NCI-H2029 (cell line): ENCODE data around the gene GUCY2F.
A peak's percentile ranks its signal among the peaks of the same experiment; 100 is the strongest.

Experiments used
- DNase-seq: peaks from one replicate; lab custom pipeline; 2025; lab: John Stamatoyannopoulos, UW

GUCY2F gene

DNA sequence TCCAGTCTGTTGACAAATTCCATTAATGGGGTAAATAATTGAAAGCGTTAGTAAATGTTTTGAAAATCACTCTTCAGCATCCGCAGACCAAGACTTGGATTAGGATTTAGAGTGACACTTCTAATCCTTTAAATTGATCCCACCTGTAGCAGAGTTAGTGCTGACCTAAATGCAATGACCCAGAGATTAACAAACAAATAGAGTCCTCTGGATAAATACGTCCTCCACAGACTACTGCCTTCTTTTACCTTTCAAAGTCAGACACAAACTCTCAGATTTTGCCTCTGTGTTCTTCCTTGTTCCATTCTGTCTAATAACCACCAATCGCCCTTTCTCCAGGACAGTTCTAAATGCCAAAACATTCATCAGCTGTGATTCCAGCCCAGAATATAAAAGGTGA is at the start of gene GUCY2F:
TSS of gene GUCY2F (minus strand) at position 101 of the 400 bp plus-strand sequence. CDS start 6,150 bp downstream, outside the sequence.
- no peak for DNase-seq

DNA sequence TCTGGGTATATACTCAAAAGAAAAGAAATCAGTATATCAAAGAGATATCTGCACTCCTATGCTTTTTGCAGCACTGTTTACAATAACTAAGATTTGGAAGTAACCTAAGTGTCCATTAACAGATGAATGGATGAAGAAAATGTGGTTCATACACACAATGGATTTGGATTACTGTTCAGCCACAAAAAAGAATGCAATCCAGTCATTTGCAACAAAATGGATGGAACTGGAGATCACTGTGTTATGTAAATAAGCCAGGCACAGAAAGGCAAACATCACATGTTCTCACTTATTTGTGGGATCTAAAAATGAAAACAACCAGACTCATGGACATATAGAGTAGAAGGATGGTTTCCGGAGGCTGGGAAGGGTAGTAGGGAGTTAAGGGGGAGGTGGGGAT is 37.1 kb upstream of the GUCY2F start:
- DNase-seq, result no peak

DNA sequence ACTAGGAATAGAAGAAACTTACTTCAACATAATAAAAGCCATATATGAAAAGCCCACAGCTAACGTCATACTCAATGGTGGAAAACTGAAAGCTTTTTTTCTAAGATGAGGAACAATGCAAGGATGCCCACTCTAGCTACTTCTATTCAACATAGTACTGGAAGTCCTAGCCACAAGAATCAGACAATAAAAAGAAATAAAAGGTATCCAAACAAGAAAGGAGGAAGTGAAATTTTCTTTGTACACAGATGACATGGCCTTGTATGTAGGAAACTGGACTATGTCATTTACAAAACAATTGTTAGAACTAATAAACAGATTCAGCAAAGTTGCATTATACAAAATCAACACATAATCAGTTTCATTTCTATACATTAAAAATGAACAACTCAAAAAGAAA is 29.2 kb upstream of the GUCY2F start:
- DNase-seq, result no peak

DNA sequence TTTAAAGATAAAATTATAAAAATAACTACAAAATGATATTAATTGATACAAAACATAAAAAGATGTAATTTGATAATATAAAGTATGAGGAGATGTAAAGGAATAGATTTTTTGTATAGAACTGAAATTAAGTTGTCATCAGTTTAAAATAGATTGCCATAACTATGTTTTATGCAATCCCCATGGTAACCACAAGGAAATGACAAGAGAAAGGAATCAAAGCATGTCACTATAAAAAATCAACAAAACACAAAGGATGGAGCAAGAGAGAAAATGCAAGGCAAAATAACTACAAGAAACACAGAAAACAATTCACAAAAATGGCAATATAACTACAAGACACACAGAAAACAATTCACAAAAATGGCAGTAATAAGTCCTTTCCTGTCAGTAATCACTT is 27.0 kb upstream of the GUCY2F start:
- no peak for DNase-seq

DNA sequence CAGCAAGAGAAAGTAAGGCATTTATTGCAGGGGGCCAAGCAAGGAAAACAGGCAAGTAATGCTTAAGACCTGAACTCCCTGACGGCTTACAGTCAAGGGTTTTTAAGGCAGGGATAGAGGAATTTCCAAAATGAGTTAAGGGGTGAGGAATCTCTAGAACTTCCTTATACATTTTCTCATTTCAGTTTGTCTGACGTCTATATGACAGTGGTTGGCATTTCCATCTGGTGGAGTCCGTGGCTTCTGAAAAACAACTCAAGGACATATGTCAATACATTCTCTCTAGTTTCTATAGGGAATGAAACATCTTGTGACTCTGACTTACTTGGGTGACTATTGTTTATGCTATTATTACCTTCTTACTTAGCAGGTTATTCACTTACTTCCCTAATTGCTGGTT is 19.3 kb upstream of the GUCY2F start:
- DNase-seq, result no peak

DNA sequence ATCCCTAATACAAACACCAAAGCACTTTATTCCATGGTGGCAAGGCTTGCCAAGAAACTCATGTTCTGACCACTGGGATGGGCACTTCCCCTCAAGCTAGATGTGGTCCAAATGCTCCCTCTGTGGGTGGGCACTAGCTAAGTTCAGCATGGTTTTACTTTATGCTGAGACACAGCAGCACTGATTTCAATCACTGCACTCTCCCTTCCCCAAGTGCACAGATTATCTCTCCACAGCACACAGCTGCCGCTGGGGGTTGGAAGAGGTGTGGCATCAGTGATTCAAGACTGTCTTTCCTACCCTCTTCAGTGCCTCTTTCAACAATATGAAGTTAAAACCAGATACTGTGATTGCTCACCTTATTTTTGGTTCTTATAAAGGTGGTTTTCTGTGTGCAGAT is 16.5 kb upstream of the GUCY2F start:
- no peak for DNase-seq

DNA sequence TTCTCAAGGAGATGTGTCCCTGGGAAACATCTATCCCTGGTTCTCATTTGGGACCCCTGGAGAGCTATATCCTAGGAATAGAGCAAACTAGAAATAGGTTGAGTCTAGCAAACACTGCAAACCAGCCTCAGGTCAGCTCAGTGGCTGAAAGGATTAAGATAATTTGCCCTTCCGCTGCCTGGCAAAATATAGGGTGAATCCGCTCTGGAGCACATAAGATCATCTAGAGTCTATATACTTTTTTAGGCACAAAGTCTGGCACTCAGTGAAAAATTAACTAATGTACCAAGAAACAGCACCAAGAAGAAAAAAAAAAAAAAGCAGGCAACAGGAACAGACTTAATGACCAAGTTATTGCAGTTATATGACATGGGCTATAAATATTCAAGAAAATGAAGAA is 7.3 kb upstream of the GUCY2F start:
- no peak for DNase-seq

DNA sequence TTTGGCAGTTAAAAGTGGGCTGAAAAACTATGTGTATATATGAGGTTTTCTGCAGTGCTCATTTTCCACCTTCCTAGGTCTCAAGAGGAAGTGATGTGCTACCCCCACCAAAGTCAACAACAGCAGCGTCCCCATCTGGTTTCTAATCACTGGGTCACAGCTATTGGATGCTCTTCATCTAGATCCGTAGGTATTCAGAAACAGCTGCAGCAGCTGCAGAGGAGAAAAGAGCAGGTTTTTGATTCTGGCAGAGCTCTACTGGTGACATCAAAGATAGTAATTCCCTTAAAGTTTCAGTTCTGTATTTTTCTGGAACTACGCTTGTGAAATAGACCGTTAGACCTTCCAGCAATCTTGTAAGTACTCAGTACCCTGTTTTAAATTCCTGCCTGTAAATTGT is 5.8 kb upstream of the GUCY2F start:
- no peak for DNase-seq

DNA sequence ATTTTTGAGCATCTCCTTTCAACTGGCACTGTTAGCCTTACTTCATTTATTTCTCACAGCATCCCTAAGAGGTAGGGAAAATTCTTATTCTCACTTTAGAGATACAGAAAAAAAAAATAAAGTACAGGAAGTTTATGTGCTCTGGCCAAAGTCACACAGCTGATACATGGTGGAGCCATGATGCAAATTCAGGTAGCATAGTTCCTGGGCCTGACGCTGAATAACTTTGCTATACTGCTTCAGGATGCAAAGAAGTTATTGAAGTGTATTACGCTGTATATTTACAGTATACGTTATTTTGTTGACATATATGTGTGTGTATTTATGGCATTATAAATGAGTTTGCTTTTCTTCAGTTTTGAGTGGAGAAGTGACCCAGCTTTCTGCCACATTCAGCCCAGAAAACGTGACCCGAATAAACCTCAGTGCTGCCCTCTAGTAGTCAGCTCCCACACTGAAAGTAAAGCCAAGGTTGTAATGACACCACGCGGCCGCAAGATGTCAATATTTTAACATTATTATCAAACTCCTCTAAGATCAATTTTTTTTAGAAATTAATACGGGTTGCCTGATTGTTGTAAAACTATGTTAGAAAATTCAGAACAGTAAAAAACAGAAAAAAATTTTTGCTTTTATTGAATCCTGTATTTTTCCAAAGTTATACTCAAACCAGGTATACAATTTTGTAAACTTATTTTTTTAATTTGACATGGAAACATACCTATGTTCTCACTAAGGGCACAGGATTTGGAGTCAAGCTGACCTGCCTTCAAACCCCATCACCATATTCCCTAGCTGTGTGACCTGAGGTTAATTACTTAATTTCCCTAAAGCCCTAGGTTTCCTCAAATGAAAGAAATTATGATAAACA is 3.8 kb upstream of the GUCY2F start:
- peak; percentile 2 for DNase-seq

DNA sequence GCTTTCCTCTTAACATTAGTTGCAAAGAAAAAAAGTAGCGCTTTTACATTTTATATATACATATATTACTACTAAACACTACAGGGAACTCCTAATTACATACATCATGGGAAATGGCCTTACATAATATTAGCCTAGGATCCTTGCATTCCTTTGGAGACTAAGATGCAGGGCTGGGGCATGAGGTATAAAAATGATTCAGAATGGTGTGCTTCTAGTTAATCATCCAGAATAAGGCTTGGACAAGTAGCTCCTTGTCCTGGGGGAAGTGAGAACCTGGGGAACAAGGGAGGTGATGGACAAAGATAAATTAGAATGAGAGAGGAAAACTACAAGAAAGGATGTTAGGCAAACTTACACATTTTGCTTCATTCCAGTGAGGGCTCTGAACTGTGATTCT is 3.0 kb upstream of the GUCY2F start:
- no peak for DNase-seq

DNA sequence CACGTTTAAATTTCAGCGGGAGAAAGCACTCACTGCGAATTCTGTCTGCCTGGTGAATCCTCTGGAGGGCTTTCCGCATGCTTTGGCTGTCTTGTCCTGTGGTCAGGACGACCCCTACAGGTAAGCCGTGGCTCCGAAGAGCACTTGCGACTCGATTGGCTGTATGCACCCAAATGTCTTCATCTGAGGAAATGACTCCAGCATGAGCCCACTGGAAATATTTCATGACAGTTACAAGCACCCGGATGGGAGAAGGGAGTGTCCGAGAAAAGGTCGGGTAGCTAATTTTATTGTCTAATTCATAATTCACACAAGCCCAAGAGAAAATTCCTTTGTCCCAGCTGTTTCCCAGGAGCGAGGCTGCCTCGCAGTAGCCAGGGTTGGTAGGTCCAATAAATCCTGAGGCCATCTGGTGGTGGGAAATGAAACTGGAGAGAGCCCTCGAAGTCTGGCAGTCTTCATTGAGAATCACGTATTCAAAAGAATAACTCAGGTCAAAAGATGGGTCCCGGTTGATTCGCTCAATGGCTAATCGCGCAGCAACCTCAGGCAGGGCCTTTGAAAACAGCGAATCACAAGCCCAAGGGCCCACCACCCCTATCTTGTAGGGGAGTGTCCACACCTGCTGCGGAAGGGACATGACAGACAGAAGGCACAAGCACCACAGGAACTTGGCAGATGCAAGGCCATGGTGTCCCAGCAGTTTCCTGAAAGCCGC is 6.6 kb downstream of the GUCY2F start:
- DNase-seq, result no peak

DNA sequence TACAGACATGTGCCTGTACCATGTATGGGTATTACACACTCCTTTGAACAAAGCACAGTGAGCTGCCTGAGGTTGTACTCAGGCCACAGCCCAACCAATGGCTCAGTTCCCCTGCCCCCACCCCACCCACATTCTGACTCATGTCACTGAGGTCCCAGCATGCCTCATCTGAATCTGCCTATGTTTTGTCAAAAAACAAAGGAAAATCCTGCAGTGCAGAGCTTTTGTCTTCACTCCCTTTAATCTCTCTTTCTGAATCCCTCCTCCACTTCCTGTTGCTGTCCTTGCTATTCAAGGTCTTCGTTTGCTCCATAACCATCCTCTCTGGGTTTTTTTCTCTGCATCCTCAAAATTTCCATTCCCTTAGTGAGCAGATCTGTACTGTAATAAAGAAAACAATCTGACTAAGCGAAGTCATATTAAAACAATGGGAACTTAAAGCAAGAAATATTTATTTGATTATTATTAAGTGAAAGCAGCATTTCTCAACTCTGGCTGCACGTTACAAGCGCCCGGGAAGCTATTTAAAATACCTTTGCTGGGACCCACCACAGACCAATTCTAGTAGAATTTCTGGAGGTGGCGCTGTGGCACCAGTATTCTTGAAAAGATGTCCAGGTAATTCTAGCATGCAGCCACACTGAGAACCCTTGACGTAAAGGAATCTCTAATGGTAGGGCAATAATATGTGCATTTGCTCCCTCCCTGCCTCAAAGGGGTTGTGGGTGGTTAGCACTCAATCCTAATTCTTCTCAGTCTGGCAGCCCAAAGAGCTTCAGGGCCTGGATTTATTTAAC is 8.7 kb downstream of the GUCY2F start:
- no peak for DNase-seq

DNA sequence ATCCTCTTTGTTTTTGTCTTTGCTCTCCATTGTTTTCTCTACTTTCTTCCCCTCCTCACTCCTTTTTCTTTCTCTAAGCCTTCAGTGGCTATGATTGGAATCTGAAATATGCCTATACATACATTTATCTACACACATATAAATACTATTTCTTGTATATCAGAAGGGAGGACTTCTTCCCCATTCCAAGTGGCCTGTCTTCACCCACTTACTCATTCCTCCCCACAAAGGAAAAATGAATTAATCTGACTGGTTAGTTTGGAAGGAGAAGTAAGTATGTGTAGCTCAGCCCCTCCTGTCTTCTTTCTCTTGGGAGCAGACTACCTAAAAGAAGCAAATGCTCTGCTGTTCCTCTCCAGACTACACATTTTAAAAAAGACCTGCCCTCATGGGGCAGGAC is 17.7 kb downstream of the GUCY2F start:
- no peak for DNase-seq

DNA sequence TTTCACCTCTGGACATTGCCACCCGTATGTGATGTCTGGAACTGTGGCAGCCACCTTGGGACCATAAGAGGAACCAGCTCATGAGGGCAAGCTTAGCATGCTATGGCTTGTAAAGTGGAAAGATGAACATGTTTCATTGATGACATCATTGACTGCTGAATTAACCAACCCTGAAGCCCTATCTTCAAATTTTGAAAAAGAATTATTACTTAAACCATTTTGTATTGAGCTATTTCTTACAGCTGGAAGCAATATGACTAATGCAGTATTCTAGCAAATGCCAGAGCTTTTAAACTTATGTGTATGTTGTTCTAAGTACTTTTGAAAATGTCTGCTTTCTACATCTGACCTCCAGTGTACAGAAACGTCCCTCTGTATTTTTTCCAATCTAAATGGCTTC is 18.1 kb downstream of the GUCY2F start:
- no peak for DNase-seq

DNA sequence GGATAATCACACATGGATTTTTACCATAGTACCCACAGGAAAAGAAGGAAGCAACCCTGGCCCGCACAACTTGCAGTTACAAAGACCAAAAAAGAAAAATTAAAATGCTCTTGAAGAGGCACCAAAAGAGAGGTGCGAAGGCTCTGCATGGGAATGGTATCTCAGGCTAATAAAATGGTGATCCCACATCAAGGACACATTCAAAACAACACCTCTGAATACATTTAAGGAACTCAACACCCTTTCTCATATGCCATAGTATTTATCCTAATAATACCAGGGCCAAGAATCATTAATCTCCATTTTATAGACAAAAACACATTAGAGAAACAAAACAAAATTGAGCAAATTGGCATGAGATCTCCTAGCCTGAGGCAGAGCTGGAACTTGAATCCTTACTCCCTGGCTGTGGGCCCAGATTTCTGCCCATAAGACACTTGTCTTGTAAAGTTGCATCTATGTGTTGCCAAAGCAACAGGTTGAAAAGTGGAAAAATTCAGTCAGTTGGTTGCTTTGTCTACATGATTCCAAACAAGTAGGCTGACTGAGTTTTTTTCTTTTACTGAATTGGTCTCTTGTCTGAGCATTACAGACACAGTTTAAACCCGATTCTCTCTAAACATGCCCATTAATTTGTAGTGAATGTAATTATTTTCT is 33.5 kb downstream of the GUCY2F start:
- DNase-seq, result no peak

DNA sequence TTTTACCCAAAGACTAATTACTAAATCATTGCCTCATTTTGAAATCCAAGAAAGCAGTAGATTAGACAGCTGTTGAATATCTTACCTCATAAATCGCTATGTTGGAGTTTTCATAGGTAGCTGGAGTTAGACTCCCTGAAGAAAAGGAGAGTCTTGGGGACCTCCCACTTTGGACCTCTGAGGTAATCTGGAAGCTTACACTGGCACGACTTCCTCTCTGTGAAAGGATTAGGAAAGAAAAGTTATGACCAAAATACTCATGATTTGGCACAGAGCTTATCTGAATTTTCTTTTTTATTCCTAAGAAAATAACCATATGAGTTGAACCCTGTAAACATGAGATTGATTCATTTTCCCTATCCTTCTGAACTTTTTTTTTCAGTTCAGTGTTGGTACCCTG is 40.6 kb downstream of the GUCY2F start:
- DNase-seq, result no peak

DNA sequence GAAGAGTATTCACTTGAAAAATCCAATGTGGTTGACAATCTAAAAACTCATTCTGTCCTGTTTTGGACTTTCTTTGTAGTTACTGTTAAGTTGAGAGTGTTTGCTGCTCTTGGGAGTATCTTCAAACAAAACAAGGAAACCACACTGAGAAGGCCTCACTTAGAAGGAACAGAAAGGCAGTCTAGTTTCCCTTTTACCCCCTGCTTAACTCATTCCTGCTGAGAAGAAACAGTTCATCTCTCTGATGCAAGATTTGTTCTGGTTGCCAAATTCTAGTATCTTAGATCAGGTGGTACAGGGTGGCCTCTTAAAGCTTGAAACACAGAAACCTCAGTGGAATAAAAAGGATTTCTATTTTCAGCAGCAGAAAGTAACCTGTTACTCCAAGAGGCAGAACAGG is 41.4 kb downstream of the GUCY2F start:
- no peak for DNase-seq

DNA sequence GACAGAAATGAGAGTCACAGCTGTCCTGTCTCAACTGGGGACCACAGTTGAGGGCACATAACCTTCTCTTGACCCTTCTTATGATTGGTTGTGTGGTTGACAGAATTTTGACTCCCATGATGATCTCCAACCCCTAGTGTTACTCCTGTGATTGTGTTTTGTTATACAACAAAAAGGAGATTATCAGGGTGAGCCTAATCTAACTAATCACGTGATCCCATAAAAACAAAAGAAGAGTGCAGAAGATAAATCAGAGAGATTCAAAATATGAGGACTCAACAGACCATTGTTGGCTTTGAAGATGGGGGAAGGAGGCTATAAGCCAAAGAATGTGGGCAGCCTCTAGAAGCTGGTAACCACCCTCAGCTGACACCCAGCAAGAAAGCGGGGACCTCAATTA is 72.7 kb downstream of the GUCY2F start:
- DNase-seq, result no peak

DNA sequence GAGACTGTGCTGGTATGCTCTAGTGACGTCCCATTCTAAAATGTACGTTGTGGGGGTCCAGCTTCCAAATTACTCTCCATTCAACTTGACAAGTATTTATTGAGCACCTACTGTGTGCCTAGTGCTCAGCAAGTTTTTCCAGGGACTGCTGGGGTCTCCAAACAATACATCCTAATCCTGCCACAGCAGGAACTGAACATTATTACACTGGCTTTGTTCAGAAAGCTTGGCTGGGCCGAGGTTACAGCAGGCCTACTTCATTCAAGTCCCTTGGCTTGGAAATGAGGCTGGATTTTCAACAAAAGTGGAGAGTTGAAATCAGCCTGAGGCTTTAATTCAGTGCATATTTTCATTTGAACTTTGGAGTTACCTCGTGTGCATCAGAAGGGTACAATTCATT is 78.0 kb downstream of the GUCY2F start:
- no peak for DNase-seq

DNA sequence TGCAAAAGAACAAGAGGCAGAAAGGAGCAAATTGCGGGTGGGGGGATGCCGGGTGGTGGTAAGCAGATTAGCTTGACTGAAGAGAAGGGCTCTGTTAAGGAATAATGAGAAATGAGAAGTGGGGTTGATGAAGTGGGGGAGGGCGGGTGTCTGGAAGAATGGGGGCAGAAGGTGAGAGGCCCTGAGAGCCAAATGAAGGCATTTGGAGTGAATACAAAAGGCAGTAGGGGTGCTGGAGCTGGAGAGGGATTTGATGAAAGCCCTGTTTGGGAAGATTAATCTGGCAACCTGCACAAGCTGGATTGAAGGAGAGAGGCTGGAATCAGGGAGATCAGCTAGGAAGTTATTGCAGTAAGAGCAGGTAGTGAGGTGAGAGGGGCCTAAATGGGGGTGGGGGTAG is 82.1 kb downstream of the GUCY2F start:
- no peak for DNase-seq

DNA sequence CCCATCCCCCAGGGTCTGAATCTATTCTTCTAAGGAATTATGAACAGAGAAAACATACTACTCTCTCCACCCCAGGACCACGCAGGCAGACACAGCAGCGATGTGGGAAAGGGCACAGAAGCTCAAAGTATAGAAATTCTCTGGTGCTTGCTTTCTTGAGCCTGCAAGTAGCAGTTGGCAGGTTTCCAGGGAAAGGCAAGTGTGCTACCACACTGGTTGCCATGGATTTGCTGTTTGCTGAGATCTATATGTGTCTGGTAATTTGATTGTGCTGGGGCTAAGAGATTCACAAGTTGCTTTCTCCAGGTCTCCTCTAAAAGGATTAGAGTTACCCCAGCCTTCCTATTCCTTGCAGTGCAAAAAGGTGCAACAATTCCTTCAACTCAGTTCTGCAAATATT is 83.1 kb downstream of the GUCY2F start:
- DNase-seq, result no peak

DNA sequence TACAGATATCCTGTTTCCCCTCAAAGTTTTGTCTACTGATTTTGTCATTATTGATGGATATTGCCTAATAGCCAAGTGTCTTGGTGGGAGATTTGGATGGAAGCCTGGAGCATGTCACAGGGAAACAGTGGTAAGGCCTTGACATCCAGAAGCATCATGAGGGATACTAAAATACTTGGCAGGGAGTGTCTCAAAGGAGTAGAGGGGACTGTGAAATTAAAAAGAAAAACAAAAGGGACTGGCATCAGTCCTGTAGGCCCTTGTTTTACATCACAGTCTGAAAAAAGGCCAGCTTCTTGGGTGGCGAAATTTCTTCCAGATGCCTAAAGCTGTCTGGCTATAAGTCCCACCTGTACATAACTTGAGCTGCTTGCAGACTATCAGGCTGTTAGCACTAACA is 83.8 kb downstream of the GUCY2F start:
- DNase-seq, result no peak
